Naive thymus-derived CD4-positive, alpha-beta T cell (primary cell): ENCODE data around the gene CFDP1. TPM values are rescaled to one million over a fixed set of nuclear protein-coding genes. Genes with fewer than 3 reads are reported as not detected.

Experiments
- ATAC-seq: fragments of 150-1000 bp; cut with Tn5 transposase; 2 replicates; pipeline ENCODE4 v1.10.0; 2021; ENCODE audit warnings: mild to moderate bottlenecking, moderate library complexity
- CTCF ChIA-PET: fragments of 350-600 bp; sonication (Branson Sonifier 250); formaldehyde crosslinking; loops from one replicate; lab custom pipeline; 2021; ENCODE audit warnings: antibody characterized with exemption; lab: Charles Lee
- POLR2A ChIA-PET: fragments of 350-600 bp; sonication (Branson Sonifier 250); formaldehyde crosslinking; loops from one replicate; lab custom pipeline; 2021; ENCODE audit warnings: antibody characterized with exemption, inconsistent platforms; lab: Charles Lee
- DNase-seq, 9 donors: peaks; one replicate each; pipeline versions ENCODE4 v3.0.0 to v3.0.0-alpha.2; 2020 to 2022; ENCODE audit warnings: mixed read lengths in 1 of 9
- H3K27ac ChIP-seq: one replicate; pipeline ENCODE4 v1.7.0; 2013; ENCODE audit warnings: mild to moderate bottlenecking, low read depth, low read length, moderate library complexity
- H3K27me3 ChIP-seq, 2 donors: one replicate each; pipeline ENCODE4 v1.7.0; 2013; ENCODE audit warnings: low read length in 2 of 2, mild to moderate bottlenecking in 2 of 2, moderate library complexity in 2 of 2; ENCODE audit not compliant: control insufficient read depth in 2 of 2, insufficient read depth in 2 of 2
- H3K36me3 ChIP-seq, 3 experiments: 1 replicate in 2 of 3; 2 replicates in 1 of 3; pipeline ENCODE4 v1.7.0; 2013; ENCODE audit warnings: low read length in 3 of 3, mild to moderate bottlenecking in 3 of 3, moderate library complexity in 1 of 3; ENCODE audit not compliant: insufficient read depth in 3 of 3, control insufficient read depth in 2 of 3
- H3K4me1 ChIP-seq, 2 donors: one replicate each; pipeline ENCODE4 v1.7.0; 2013; ENCODE audit warnings: low read length in 2 of 2, mild to moderate bottlenecking in 2 of 2, moderate library complexity in 1 of 2; ENCODE audit not compliant: control insufficient read depth in 2 of 2, insufficient read depth in 2 of 2
- H3K4me3 ChIP-seq: 2 replicates; pipeline ENCODE4 v1.7.0; 2013; ENCODE audit warnings: mild to moderate bottlenecking, low read length
- H3K9me3 ChIP-seq, 3 experiments: 1 replicate in 2 of 3; 2 replicates in 1 of 3; pipeline ENCODE4 v1.7.0; 2013; ENCODE audit warnings: low read length in 3 of 3; ENCODE audit not compliant: control insufficient read depth in 2 of 3
- H3K27ac Mint-ChIP-seq, 9 donors: one replicate each; pipeline ENCODE4 v1.8.0; 2020 to 2022; ENCODE audit warnings: mixed read lengths in 9 of 9, mild to moderate bottlenecking in 8 of 9, moderate library complexity in 5 of 9, inconsistent platforms in 2 of 9
- H3K27me3 Mint-ChIP-seq, 5 donors: one replicate each; pipeline ENCODE4 v1.8.0; 2021 to 2022; ENCODE audit warnings: mixed read lengths in 5 of 5, mild to moderate bottlenecking in 1 of 5
- H3K36me3 Mint-ChIP-seq, 5 donors: one replicate each; pipeline ENCODE4 v1.8.0; 2020 to 2022; ENCODE audit warnings: mixed read lengths in 5 of 5, mild to moderate bottlenecking in 3 of 5, inconsistent platforms in 1 of 5
- H3K4me1 Mint-ChIP-seq, 7 donors: one replicate each; pipeline ENCODE4 v1.8.0; 2020 to 2022; ENCODE audit warnings: mixed read lengths in 7 of 7, mild to moderate bottlenecking in 3 of 7, inconsistent platforms in 1 of 7
- H3K4me3 Mint-ChIP-seq, 10 donors: one replicate each; pipeline ENCODE4 v1.8.0; 2020 to 2022; ENCODE audit warnings: mild to moderate bottlenecking in 10 of 10, mixed read lengths in 10 of 10, moderate library complexity in 6 of 10, inconsistent platforms in 2 of 10
- H3K9me3 Mint-ChIP-seq, 11 donors: one replicate each; pipeline ENCODE4 v1.8.0; 2020 to 2022; ENCODE audit warnings: mixed read lengths in 11 of 11, mild to moderate bottlenecking in 4 of 11, inconsistent platforms in 1 of 11, moderate library complexity in 1 of 11
- intact Hi-C, 2 donors: fragments of 100-400 bp; cut with micrococcal nuclease; formaldehyde crosslinking; loops; one replicate each; pipeline ENCODE4 v1.15.1; 2023
- polyA plus RNA-seq, 2 donors: library from polyadenylated mRNA; unstranded; fragments of 300-500 nt; fragmentation: Illumina TruSeq; gene quantifications; one replicate each; pipeline ENCODE4 v1.2.3, GENCODE V29; 2021
- total RNA-seq, 6 experiments: library from RNA in 5 of 6; stranded (reverse) in 5 of 6; gene quantifications; 1 replicate in 5 of 6; 2 replicates in 1 of 6; pipeline ENCODE4 v1.2.3 and lab custom pipeline; 2021 to 2026

Gene CFDP1
- total and polyA plus RNA-seq, 7 experiments from 2014 or later = 34.9 to 42.1 (median 39.4) TPM

- ChIA-PET POLR2A (no interaction called here), CTCF (no interaction called here)
- H3K4me1 Mint-ChIP-seq = peaks cover 49 to 86% (median 71%) of the 10 kb centered on the region in 7 donors
- DNase-seq = no peak
- H3K27ac ChIP-seq = no peak overlapping the region
- peak overlapping the region in 4 of 10 donors; percentile 0 to 45 (median 20) for H3K4me3 Mint-ChIP-seq
- no peaks in the 10 kb centered on the region for H3K9me3 ChIP-seq
- H3K27ac Mint-ChIP-seq = peak overlapping the region in 6 of 9 donors; percentile 23 to 78 (median 42)
- no peak overlapping the region for H3K4me3 ChIP-seq
- peaks cover 26 to 31% of the 10 kb centered on the region in 2 donors for H3K4me1 ChIP-seq
- H3K36me3 ChIP-seq = peaks cover 0 to 3% (median 0%) of the 10 kb centered on the region in 3 experiments
- ATAC-seq = no peak
- H3K9me3 Mint-ChIP-seq = no peaks in the 10 kb centered on the region
- intact Hi-C loops = loop anchor here (5.0 to 10.0 kb wide), 7 partner anchors 38 to 1732 kb away; partner anchors contain the start of genes GLG1 (in 1 of the 2), MON1B (in 1 of the 2), PSMD7 (in 1 of the 2) and TMEM231 (in 1 of the 2)
- no peaks in the 10 kb centered on the region for H3K27me3 Mint-ChIP-seq
- H3K27me3 ChIP-seq = no peaks in the 10 kb centered on the region
- peaks cover 0 to 7% (median 4%) of the 10 kb centered on the region in 5 donors for H3K36me3 Mint-ChIP-seq
Observed at GRCh38 chr16:75460446-75460845, 27.1 kb upstream of the CFDP1 start.

DNA sequence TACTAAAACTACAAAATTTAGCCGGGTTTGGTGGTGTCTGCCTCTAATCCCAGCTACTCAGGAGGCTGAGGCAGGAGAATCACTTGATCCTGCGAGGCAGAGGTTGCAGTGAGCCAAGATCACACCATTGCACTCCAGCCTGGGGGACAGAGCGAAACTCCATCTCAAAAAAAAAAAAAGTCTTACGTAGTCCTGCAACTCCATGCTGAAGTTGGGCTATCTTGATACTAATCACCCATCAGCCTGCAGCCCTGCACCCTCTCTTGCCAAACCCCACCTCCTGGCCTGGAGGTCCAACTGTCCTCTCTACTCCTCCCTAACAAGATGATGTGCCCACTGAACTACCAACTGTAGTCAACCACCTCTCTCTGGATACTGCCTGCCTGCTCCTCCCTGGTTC lies 26.4 kb upstream of the CFDP1 start:
- Mint-ChIP-seq H3K27ac (peak overlapping the region in 7 of 9 donors; percentile 13 to 74 (median 37)), H3K4me3 (peak overlapping the region in 2 of 10 donors; percentile 20 to 21), H3K36me3 (peaks cover 0 to 7% (median 4%) of the 10 kb centered on the region in 5 donors), H3K27me3 (no peaks in the 10 kb centered on the region), H3K4me1 (peaks cover 46 to 88% (median 72%) of the 10 kb centered on the region in 7 donors), H3K9me3 (no peaks in the 10 kb centered on the region)
- no peaks in the 10 kb centered on the region for H3K27me3 ChIP-seq
- peaks cover 0 to 3% (median 0%) of the 10 kb centered on the region in 3 experiments for H3K36me3 ChIP-seq
- ChIA-PET POLR2A (no interaction called here), CTCF (no interaction called here)
- H3K4me3 ChIP-seq = no peak overlapping the region
- H3K4me1 ChIP-seq = peaks cover 26 to 31% of the 10 kb centered on the region in 2 donors
- intact Hi-C loops = loop anchor here (5.0 to 10.0 kb wide), 7 partner anchors 37 to 1733 kb away; partner anchors contain the start of genes GLG1 (in 1 of the 2), MON1B (in 1 of the 2), PSMD7 (in 1 of the 2) and TMEM231 (in 1 of the 2)
- H3K27ac ChIP-seq = no peak overlapping the region
- no peaks in the 10 kb centered on the region for H3K9me3 ChIP-seq
- DNase-seq (no peak), ATAC-seq (no peak)

DNA sequence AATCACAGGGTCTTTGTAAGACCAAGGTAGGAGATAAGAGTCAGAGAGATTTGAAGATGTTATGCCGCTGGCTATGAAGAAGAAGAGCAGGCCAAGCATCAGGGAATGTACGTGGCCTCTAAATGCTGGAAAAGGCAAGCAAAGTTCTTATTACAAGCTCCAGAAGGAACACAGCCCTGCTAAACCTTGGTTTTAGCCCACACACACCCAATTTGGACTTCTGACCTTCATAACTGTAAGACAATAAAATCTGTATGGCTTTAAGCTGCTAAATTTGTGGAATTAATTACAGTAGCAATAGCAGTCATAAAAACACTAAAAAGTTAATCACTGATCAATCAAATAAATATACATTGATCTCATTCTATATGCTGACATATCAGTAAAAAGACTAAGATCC lies 25.1 kb upstream of the CFDP1 start:
- Mint-ChIP-seq H3K27ac (peak overlapping the region in 1 of 9 donors; percentile 10), H3K36me3 (peaks cover 0 to 7% (median 4%) of the 10 kb centered on the region in 5 donors), H3K9me3 (no peaks in the 10 kb centered on the region), H3K27me3 (no peaks in the 10 kb centered on the region), H3K4me3 (peak overlapping the region in 1 of 10 donors; percentile 25), H3K4me1 (peaks cover 47 to 96% (median 78%) of the 10 kb centered on the region in 7 donors)
- DNase-seq (no peak), ATAC-seq (no peak)
- ChIA-PET POLR2A (interaction anchor here (0.6 to 0.7 kb wide), 2 partner anchors 12 to 87 kb away, joined by 3 to 5 read pairs; no protein-coding TSS in a partner anchor), CTCF (interaction anchor here (1.2 kb wide), 1 partner anchor 14 kb away, joined by 4 read pairs; no protein-coding TSS in a partner anchor)
- Histone ChIP-seq H3K27me3 (no peaks in the 10 kb centered on the region), H3K9me3 (no peaks in the 10 kb centered on the region), H3K27ac (no peak overlapping the region), H3K4me3 (no peak overlapping the region), H3K4me1 (peaks cover 25 to 31% of the 10 kb centered on the region in 2 donors), H3K36me3 (no peaks in the 10 kb centered on the region)
- intact Hi-C loops = no loop called here

GRCh38 chr16:75458029-75458428 lies 24.7 kb upstream of the CFDP1 start:
- H3K4me3 ChIP-seq = no peak overlapping the region
- no peaks in the 10 kb centered on the region for H3K9me3 ChIP-seq
- H3K27me3 ChIP-seq = no peaks in the 10 kb centered on the region
- no peak overlapping the region for H3K27ac ChIP-seq
- Mint-ChIP-seq H3K4me3 (peak overlapping the region in 1 of 10 donors; percentile 25), H3K36me3 (peaks cover 0 to 7% (median 4%) of the 10 kb centered on the region in 5 donors), H3K27ac (peak overlapping the region in 2 of 9 donors; percentile 2 to 36), H3K9me3 (no peaks in the 10 kb centered on the region), H3K4me1 (peaks cover 43 to 96% (median 78%) of the 10 kb centered on the region in 7 donors), H3K27me3 (no peaks in the 10 kb centered on the region)
- no peaks in the 10 kb centered on the region for H3K36me3 ChIP-seq
- ChIA-PET POLR2A (interaction anchor here (0.6 to 0.7 kb wide), 2 partner anchors 12 to 87 kb away, joined by 3 to 5 read pairs; no protein-coding TSS in a partner anchor), CTCF (interaction anchor here (1.2 kb wide), 1 partner anchor 14 kb away, joined by 4 read pairs; no protein-coding TSS in a partner anchor)
- DNase-seq = no peak
- no peak for ATAC-seq
- intact Hi-C loops = no loop called here
- peaks cover 21 to 29% of the 10 kb centered on the region in 2 donors for H3K4me1 ChIP-seq

GRCh38 chr16:75457485-75458021 lies 24.2 kb upstream of the CFDP1 start:
- Histone ChIP-seq H3K4me3 (no peak overlapping the region), H3K27me3 (no peaks in the 10 kb centered on the region), H3K9me3 (no peaks in the 10 kb centered on the region), H3K36me3 (no peaks in the 10 kb centered on the region), H3K4me1 (peaks cover 17 to 24% of the 10 kb centered on the region in 2 donors), H3K27ac (no peak overlapping the region)
- Mint-ChIP-seq H3K36me3 (peaks cover 0 to 7% (median 4%) of the 10 kb centered on the region in 5 donors), H3K9me3 (no peaks in the 10 kb centered on the region), H3K4me1 (peaks cover 38 to 91% (median 77%) of the 10 kb centered on the region in 7 donors), H3K27me3 (no peaks in the 10 kb centered on the region), H3K4me3 (no peak overlapping the region), H3K27ac (peak overlapping the region in 4 of 9 donors; percentile 2 to 52 (median 30))
- POLR2A ChIA-PET = interaction anchor here (0.9 kb wide), 1 partner anchor 24 kb away, joined by 5 read pairs; the partner anchor contains the start of gene CFDP1
- intact Hi-C loops = no loop called here
- ATAC-seq (no peak), DNase-seq (no peak)
- CTCF ChIA-PET = interaction anchor here (1.2 kb wide), 1 partner anchor 15 kb away, joined by 4 read pairs; no protein-coding TSS in a partner anchor

DNA sequence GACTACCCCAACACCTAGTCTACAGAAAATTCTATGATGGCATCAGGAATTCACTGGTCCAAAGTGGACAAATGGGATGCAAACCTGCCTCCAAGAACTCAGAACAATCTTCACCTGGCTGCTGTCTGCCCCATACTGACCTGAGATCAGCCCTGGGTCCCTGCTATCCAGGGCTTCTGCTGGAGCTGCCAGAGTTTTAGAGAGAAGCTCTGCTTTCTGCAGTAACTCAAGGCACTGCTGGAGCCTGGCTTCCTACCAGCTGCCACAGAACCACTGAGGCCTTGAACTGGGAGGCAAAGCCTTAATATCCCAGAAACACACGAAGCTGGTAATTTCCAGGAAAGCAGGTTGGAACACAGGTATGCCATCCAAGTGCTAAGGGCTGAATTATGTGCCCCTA lies 23.7 kb upstream of the CFDP1 start:
- Histone ChIP-seq H3K4me3 (no peak overlapping the region), H3K27ac (no peak overlapping the region), H3K4me1 (peaks cover 11 to 18% of the 10 kb centered on the region in 2 donors), H3K9me3 (no peaks in the 10 kb centered on the region), H3K36me3 (no peaks in the 10 kb centered on the region), H3K27me3 (no peaks in the 10 kb centered on the region)
- peak overlapping the region in 1 of 9 donors; percentile 24 for H3K27ac Mint-ChIP-seq
- H3K4me1 Mint-ChIP-seq = peaks cover 33 to 86% (median 73%) of the 10 kb centered on the region in 7 donors
- H3K27me3 Mint-ChIP-seq = no peaks in the 10 kb centered on the region
- H3K36me3 Mint-ChIP-seq = peaks cover 0 to 7% (median 4%) of the 10 kb centered on the region in 5 donors
- intact Hi-C loops = no loop called here
- POLR2A ChIA-PET = interaction anchor here (0.9 kb wide), 1 partner anchor 23 kb away, joined by 5 read pairs; the partner anchor contains the start of gene CFDP1
- no peak overlapping the region for H3K4me3 Mint-ChIP-seq
- ATAC-seq = no peak
- CTCF ChIA-PET = interaction anchor here (1.4 kb wide), 1 partner anchor 8 kb away, joined by 6 read pairs; no protein-coding TSS in a partner anchor
- no peak for DNase-seq
- H3K9me3 Mint-ChIP-seq = no peaks in the 10 kb centered on the region
